GM18526 (cell line): ENCODE results near the gene MTHFR.

Experiments
- POLR2A ChIP-seq: IDR thresholded peaks from 3 replicates; pipeline ENCODE4 v1.6.1; 2011; ENCODE audit not compliant: insufficient read length; ENCODE audit errors: extremely low read depth

Gene MTHFR

GRCh38 chr1:11805422-11806306 is at the start of gene MTHFR, which contains the start of gene CLCN6:
TSS of gene MTHFR (minus strand) at chr1:11805964. CDS start at chr1:11803116, 2,848 bp downstream.
TSS of gene CLCN6 (plus strand) at chr1:11806191. CDS start at chr1:11806263, 72 bp downstream.
- peak; percentile 68 for TF ChIP-seq POLR2A

GRCh38 chr1:11855430-11855829 is 49.7 kb upstream of the MTHFR start:
- no peak for TF ChIP-seq POLR2A

GRCh38 chr1:11854519-11854918 is 48.8 kb upstream of the MTHFR start:
- TF ChIP-seq POLR2A, result no peak

DNA sequence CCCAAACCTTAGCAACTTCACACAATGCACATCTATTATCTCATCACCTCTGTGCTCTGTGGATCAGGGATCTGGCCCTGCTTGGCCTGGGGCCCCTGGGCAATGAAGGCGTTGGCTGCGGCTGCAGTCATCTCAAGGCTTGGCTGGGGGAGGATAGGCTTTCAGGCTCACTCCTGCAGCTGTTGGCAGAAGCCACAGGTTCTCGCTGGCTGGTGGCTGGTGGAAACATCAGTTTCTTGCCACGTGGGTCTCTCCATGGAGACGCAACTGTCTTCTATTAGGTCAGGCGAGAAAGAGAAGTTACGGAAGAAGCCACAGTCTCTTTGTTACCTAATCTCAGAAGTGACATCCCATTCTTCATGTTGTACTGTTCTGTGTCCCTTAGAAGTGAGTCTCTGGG is 45.4 kb upstream of the MTHFR start:
- no peak for TF ChIP-seq POLR2A

DNA sequence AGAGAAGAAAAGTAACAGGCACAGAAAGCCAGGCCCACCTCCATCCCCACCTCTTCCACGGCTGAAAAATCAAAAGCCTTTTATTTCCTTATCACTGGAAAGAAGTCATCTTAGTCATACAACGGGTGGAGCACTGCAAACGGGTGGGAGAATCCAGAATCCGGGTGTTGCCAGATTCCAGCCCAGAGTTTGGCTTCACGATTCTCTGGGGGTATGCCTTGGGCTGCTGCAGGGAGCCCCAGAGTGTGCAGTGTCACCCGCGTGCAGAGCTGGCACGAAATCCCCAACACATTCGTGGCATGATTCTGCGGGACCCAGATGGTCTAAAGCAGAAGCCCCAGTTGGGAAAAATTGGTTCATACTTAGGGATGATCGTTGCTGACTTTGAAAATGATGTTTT is 44.4 kb upstream of the MTHFR start:
- TF ChIP-seq POLR2A, result no peak

DNA sequence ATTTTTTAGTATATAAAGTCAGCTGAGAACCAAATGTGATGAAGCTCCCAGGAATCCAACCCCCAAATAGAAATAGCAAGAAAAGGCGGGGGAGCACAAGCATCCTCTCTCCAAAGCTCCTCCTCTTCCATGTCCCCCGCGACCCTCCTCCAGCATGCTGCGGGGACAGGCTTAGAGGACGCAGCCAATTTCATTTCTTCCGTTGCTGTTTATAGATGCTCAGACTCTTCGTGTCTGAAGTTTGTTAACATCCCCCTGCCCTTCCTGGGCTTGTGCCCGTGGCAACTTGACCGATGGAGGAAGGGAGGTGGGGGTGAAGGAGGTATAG is 42.6 kb upstream of the MTHFR start:
- TF ChIP-seq POLR2A, result no peak

GRCh38 chr1:11847667-11848372 is 42.1 kb upstream of the MTHFR start, which contains the start of gene NPPA:
TSS of gene NPPA (minus strand) at chr1:11847783. CDS start at chr1:11847684, 99 bp downstream.
- no peak for TF ChIP-seq POLR2A

DNA sequence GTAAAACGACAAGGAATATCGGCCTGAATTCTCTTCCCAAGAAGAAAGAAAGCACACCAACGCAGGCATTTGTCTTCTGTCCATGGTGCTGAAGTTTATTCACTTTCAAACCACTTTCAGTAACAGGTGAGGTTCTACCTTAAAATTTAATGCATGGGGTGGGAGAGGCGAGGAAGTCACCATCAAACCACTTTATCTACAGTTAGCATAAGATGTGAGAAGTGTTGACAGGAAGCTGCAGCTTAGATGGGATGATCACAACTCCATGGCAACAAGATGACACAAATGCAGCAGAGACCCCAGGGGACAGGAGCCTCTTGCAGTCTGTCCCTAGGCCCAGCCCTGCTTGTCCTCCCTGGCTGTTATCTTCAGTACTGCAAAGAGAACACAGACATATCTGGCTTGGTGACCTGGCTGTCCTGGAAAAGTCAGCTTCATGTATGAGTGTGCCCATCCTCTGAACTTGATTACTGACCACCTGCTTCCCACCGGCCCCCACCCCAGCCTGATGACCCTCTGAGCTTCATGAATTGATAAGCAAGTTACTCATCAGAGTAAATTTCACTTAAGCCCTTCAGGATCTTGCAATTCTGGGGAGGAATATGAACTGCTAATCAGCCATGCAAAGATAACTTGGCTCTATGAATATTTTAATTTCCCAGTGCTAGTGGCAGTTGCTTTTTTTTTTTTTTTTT is 40.0 kb upstream of the MTHFR start:
- TF ChIP-seq POLR2A, result no peak

DNA sequence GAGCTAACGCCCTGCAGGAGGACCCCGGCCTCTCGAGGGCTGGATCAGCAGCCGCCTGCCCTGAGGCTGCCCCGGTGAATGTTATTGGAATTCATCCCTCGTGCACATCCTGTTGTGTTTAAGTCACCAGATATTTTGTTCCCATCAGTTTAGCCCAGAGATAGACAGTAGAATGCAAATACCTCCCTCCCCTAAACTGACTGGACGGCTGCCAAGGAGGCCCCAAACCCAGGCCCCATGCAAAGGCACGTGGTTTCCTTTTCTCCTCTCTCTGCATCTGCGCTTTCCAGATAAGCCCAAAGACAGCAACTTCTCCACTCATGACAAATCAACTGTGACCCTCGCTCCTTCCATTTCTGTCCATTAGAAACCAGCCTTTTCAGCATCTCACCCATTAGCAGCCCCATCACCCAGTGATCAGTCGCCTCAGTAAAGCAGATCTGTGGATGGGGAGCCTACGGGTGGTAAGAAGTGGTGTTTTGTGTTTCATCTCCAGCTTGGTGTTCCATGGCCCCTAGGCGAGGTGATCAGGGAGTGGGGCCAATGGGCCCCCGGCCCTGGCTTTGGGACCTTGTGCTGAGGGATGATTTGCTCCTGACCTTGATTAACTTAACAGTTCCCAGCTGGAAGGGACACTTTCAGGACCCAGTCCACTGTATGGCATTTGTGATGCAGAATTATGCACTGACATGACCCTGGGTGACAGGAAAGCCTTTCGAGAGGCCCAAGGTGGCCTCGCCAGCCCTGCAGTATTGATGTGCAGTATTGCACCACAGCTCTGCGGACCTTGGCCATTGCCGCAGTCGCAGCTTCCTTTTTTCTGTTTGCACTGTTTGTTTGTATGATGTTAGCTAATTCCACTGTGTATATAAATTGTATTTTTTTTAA is 36.6 kb upstream of the MTHFR start:
- TF ChIP-seq POLR2A, result no peak

DNA sequence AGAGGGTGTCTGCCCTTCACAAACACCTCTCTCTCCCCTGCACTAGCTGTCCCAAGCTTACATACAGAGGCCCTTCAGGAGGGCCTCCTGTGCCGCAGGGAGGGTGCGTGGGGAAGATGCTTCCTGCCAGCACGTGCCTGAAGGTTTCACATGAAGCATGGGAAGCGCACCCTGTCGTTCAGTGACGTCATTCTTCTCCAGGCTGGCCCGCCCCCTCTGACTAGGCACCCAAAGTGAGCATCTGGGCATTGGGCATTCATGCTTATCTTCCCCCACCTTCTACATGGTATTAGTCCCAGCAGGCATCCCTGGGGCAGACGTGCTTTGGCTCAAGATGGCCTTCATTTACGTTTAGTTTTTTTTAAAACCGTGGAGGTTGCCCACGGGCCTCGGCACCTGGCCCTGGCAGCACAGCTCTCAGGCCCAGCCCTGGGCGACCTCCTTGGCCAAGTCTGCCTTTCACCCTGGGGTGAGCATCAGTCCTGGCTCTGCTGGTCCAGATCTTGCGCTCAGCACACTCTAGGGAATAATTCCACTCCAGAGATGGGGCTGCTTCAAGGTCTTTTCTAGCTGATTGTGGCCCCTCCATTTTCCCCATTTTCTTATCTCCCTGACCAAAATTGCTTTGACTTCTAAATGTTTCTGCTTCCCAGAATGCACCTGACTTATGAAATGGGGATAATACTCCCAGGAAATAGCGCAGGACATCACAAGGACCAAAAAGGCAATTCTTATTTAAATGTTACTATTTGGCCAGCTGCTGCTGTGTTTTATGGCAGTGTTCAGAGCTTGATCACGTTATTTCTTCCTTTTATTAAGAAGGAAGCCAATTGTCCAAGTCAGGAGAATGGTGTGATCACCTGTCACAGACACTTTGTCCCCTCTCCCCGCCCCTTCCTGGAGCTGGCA is 35.7 kb upstream of the MTHFR start:
- no peak for TF ChIP-seq POLR2A

DNA sequence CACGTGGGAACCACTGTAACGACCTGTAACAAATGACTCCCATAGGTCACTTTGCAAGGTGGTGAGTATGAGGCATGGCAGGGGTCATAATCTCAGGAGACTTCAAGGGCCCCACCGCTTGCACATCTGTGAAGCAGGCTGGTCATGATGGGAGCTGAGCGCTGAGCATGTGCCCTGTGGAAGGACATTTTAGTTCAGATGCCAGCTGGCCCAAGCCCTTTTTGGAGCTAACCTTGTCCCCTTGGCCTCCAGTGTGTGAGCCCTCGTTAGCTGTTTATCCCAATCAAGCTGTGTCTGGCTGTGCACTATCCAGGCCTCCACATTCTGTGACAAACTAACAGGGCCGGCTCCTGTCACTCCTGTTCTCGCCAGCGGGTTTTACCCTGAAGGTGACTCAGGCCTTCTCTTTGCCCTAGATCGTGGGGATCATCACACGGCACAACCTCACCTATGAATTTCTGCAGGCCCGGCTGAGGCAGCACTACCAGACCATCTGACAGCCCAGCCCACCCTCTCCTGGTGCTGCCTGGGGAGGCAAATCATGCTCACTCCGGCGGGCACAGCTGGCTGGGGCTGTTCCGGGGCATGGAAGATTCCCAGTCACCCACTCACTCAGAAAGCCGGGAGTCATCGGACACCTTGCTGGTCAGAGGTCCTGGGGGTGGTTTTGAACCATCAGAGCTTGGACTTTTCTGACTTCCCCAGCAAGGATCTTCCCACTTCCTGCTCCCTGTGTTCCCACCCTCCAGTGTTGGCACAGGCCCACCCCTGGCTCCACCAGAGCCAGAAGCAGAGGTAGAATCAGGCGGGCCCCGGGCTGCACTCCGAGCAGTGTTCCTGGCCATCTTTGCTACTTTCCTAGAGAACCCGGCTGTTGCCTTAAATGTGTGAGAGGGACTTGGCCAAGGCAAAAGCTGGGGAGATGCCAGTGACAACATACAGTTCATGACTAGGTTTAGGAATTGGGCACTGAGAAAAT is 34.3 kb upstream of the MTHFR start:
- TF ChIP-seq POLR2A, result no peak
